GM18517 (cell line): ENCODE results near the gene GABRB1.

Source experiments
- ATAC-seq: cut with Tn5 transposase; IDR thresholded peaks from one replicate; pipeline ENCODE4 v1.9.1; 2021; ENCODE audit warnings: mild to moderate bottlenecking, moderate library complexity; ENCODE audit not compliant: unreplicated experiment

The GABRB1 gene

GRCh38 chr4:47207555-47207954 is 176.2 kb downstream of the GABRB1 start:
- ATAC-seq = no peak

GRCh38 chr4:47209833-47210232 is 178.5 kb downstream of the GABRB1 start:
- no peak for ATAC-seq

- no peak for ATAC-seq
These were observed 179.5 kb downstream of the GABRB1 start for GRCh38 chr4:47210828-47211227.

GRCh38 chr4:47213106-47213505 is 181.7 kb downstream of the GABRB1 start:
- ATAC-seq = no peak

GRCh38 chr4:47213539-47213938 is 182.2 kb downstream of the GABRB1 start:
- ATAC-seq = no peak

- no peak for ATAC-seq
These were observed 182.6 kb downstream of the GABRB1 start for GRCh38 chr4:47213971-47214370.

- no peak for ATAC-seq
These were observed 184.4 kb downstream of the GABRB1 start for GRCh38 chr4:47215759-47216158.

GRCh38 chr4:47217291-47217690 is 185.9 kb downstream of the GABRB1 start:
- no peak for ATAC-seq

- no peak for ATAC-seq
These were observed 186.5 kb downstream of the GABRB1 start for GRCh38 chr4:47217884-47218283.

GRCh38 chr4:47218631-47219030 is 187.3 kb downstream of the GABRB1 start:
- ATAC-seq = no peak

GRCh38 chr4:47219586-47219985 is 188.2 kb downstream of the GABRB1 start:
- ATAC-seq = no peak

GRCh38 chr4:47221721-47222120 is 190.4 kb downstream of the GABRB1 start:
- ATAC-seq = no peak

- ATAC-seq = no peak
These were observed 190.9 kb downstream of the GABRB1 start for GRCh38 chr4:47222276-47222675.

GRCh38 chr4:47224361-47224760 is 193.0 kb downstream of the GABRB1 start:
- no peak for ATAC-seq

- no peak for ATAC-seq
These were observed 204.4 kb downstream of the GABRB1 start for GRCh38 chr4:47235721-47236120.

- no peak for ATAC-seq
These were observed 207.3 kb downstream of the GABRB1 start for GRCh38 chr4:47238667-47239066.

GRCh38 chr4:47239649-47240048 is 208.3 kb downstream of the GABRB1 start:
- ATAC-seq = no peak

GRCh38 chr4:47251348-47252135 is 220.2 kb downstream of the GABRB1 start:
- ATAC-seq = no peak

- no peak for ATAC-seq
These were observed 232.4 kb downstream of the GABRB1 start for GRCh38 chr4:47263721-47264120.

GRCh38 chr4:47270201-47270888 is 239.0 kb downstream of the GABRB1 start:
- ATAC-seq = no peak

GRCh38 chr4:47271291-47271690 is 239.9 kb downstream of the GABRB1 start:
- no peak for ATAC-seq

- ATAC-seq = no peak
These were observed 243.5 kb downstream of the GABRB1 start for GRCh38 chr4:47274901-47275300.
